Subcutaneous adipose tissue (tissue), 4 donors: ENCODE data around the gene CLEC2D. TPM values are rescaled to one million over a fixed set of nuclear protein-coding genes. Genes with fewer than 3 reads are reported as not detected.

Experiments used
- total RNA-seq, 4 donors: library from RNA; depleted of rRNA; stranded (reverse); fragments of >200 nt; gene quantifications; one replicate each; pipeline ENCODE4 v1.1.0, GENCODE V29; 2016
- TF ChIP-seq, protein P1 (sequence below): fragments of 450-650 bp; IDR thresholded peaks from one replicate; pipeline ENCODE4 v1.5.1; 2016; ENCODE audit warnings: low read depth, mild to moderate bottlenecking, control low read depth, antibody characterized with exemption, moderate library complexity

CLEC2D gene
- total RNA-seq, 4 donors from 2014 or later, result 16.0 to 23.8 (median 18.7) TPM

DNA sequence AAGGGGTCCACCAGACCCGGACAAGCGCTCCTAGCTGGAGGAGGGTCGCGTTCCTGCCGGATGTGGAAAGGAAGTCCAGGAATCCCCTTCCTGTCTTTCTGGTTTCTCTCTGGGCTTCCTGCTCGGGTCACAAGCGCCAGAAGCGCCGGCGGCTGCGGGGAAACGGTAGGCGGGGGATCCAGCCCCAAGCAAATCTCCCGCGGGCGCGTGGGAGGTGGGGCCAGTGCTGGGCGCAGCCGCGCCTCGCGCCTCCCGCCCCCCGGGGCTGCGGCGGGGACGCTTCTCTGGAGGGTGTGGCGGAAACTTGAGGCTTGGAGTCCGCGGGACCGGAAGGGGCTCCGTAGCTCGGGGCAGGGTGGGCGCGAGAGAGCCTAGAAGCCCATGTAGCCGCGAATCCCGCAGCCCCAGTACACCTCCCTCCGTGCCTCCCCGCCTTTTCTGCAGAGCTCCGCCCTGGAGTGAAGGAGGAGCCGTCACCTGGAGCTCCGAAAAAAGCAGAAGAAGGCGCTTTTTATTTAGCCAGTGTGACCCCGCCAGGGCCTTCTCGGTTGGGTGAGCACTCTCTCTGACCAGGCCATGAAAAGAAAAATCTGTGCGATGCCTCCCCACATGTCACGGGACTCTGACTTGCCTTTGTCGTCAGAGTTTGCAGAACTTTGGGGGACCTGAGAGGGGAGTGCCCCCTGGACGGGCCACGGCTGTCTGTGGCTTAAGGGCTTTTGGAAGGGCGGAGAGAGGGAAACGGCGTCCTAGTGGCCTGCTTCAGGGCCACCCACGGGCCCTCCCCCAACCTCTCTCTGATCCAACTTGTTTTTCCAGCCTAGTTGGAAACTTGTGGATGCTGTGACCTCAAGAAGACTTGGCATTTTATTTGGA, 21.4 kb upstream of the CLEC2D start:
- TF ChIP-seq, protein P1, sequence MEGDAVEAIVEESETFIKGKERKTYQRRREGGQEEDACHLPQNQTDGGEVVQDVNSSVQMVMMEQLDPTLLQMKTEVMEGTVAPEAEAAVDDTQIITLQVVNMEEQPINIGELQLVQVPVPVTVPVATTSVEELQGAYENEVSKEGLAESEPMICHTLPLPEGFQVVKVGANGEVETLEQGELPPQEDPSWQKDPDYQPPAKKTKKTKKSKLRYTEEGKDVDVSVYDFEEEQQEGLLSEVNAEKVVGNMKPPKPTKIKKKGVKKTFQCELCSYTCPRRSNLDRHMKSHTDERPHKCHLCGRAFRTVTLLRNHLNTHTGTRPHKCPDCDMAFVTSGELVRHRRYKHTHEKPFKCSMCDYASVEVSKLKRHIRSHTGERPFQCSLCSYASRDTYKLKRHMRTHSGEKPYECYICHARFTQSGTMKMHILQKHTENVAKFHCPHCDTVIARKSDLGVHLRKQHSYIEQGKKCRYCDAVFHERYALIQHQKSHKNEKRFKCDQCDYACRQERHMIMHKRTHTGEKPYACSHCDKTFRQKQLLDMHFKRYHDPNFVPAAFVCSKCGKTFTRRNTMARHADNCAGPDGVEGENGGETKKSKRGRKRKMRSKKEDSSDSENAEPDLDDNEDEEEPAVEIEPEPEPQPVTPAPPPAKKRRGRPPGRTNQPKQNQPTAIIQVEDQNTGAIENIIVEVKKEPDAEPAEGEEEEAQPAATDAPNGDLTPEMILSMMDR, result no peak

DNA sequence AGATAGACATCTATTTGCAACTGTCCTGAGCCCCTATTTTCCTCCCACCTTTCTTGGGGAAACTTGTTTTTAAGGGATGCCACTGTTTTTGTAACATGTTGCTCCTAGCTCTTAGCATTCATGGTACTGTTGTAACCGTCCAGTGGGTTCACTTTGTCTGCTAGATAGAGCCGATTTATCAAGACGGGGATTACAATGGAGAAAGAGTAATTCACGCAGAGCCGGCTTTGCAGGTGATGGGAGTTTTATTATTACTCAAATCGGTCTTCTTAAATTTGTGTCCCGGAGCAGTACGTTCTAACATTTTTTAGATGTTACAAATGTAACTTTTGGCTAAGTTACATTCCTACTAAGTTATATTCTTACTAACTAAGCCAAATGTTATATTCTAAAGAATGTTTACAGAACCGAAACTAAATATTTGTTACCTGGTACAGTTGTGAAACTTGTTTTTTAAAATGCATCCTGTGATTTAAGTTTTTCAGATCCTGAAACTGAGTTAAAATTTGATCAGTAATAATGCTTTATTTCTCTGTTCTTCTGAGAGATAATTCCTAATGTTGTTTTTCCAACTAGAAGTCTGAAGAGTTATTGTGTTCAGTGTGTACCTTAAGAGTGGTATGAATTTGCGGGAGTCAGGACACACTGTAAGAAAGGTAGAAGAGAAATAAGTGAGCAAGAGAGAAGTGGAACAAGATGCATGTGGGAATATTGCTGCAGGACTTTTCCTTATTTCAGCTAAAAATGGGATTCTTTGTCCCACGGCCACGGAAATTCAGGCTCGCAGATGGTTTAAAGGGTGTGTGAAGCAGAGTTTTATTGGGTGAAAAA, 20.6 kb upstream of the CLEC2D start:
- TF ChIP-seq, protein P1, result no peak

DNA sequence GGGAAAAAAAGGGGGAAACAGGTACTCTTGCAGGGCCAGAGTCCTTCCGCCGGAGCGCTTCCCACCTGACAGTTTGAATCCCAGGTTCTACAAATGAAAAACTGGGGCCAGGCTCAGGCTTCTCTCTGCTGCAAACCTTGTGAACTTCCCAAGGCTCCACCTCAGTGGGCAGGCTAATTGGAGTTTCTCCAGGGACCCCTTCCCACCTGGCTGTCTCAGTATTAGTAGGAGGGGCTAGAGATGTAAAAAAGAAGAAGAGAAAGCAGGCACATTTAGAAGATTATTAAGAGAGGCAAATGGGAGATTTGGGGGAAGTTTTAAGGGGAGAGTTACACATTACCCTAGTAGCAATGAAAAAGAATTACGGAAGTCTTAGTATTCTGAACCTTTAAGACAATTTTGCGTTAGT, 20.0 kb upstream of the CLEC2D start:
- TF ChIP-seq, protein P1, result no peak

DNA sequence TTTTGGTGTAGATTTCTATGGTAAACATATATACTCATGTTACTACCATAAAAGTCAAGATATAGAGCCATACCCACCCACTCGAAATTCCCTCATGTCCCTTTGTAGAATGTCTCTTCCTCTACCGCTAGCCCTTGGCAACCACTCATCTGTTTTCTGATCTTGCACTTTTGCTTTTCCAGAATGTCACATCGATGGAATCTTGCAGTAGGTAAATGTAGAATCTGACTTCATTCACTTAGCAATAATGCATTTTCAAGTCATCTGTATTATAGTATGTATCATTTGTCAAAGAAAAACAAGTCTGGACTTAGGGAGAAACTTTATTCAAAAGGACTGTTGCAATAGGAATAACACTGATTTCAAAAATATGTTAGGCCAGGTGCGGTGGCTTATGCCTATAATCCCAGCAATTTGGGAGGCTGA, 19.3 kb upstream of the CLEC2D start:
- TF ChIP-seq, protein P1, result no peak

DNA sequence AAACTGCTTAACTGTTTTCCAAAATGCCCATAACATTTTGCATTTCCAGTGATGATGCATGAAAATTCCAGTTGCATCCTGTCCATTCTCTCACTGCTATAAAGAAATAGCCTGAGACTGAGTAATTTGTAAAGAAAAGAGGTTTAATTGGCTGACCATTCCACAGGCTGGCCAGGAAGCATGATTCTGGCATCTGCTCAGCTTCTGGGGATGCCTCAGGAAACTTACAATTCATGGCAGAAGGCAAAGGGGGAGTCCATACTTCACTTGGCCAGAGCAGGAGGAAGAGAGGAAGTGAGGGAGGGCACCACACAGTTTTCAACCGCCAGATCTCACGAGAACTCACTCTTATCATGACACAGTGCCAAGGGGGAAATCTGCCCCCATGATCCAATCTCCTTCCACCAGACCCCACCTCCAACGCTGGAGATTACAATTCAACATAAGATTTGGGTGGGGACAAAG, 18.2 kb upstream of the CLEC2D start:
- TF ChIP-seq, protein P1, result no peak

DNA sequence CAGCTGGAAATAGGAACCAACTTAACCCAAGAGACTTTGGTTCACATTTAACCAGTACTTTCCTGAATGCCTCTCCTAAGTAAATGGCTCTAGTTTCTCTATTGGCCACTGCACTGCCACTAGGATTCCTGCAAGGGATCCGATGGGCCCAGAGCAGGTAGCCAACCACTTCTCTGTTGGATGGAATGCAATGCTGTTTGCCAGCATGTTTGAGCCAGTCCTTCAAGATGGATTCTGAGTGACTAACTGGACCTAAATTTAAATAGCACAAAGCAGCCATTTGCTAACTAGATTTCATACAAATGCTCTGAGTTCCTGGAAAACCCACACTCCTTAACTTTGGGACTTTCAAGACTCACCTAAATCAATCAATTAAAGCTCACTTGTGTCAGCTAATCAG, 9.5 kb upstream of the CLEC2D start:
- TF ChIP-seq, protein P1, result no peak

DNA sequence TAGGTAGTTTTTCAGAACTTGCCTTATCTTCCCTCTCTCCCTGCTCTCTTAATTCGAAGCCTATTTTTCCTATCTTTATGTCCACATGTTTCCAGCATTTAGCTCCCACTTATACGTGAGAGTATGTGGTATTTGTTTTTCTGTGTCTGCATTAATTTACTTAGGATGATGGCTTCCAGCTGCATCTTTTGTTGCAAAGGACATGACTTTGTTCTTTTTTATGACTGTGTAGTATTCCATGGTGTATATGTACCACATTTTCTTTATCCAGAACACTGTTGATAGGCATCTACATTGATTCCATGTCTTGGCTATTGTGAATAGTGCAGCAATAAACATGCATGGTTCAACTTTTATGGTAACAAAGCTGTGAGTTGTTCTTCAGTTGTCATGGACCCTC, 7.8 kb upstream of the CLEC2D start:
- TF ChIP-seq, protein P1, result no peak
